GM18507 (cell line): ENCODE data around the gene LRMDA.

Experiments
- DNase-seq: peaks from one replicate; pipeline ENCODE4 v3.0.0; 2011; ENCODE audit warnings: low read depth; ENCODE audit not compliant: insufficient read length; ENCODE audit errors: extremely low spot score
- FAIRE-seq: peaks from 2 replicates; lab custom pipeline; 2011; peaks lifted over from hg19 to GRCh38; lab: Jason Lieb, UNC

LRMDA gene

DNA sequence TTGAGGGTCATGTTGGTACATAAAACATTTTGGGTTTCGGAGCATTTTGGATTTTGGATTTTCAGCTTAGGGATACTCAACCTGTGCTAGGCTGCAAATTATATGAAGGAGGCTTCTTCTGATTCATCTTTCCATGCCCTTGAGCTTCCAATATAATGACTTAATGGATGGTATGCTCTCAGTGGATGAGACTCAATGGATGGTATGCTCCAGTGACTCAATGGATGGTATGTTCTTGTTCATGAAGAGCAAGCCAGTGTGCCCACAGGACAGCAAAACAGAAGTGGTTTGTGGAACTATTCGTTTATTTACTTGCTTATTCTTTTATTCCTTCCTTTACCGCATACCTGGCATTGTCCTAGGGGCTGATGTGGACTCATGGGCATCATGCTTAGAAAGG, 969.6 kb downstream of the LRMDA start:
- DNase-seq (no peak), FAIRE-seq (no peak)

DNA sequence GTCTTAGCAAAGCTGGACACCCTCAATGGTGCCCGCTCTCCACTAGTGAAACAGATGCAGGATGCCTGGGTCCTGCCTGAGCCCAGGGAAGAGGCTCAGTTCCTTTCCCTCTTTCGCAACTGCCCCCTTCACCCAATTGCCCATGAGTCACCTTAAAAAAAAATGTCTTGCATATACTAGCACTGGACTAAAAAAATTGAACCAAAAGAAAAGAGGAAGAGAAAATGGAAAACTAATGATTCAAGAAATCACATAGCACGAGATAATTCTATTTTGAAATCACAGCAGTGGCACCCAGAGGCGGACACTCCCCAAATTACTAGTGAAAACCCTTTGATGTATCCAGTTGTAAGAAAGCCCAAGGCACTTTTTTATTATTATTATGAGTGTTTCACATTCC, 972.5 kb downstream of the LRMDA start:
- FAIRE-seq = no peak
- DNase-seq = no peak

GRCh38 chr10:76404531-76404930, 973.1 kb downstream of the LRMDA start:
- DNase-seq (no peak), FAIRE-seq (no peak)

DNA sequence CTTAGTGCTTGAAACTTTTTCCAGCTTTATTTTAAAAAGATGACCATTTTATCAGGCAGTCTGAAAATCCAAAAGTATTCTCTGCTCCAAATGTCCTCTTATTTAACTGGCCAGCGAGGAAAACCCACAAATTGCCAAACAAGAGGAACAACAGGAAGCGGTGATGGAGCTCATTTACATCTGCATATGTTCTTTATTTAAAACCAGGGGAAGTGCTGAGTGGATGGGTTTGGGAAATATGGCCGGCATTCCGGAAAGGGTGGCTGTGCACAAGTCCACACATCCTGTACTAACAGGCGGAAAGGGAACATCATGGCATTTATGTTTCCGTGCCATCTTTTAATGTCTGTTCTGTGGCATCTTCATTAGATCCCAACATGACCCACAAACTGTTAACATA, 974.5 kb downstream of the LRMDA start:
- DNase-seq = no peak
- FAIRE-seq = no peak

GRCh38 chr10:76408646-76409045, 977.2 kb downstream of the LRMDA start:
- no peak for FAIRE-seq

DNA sequence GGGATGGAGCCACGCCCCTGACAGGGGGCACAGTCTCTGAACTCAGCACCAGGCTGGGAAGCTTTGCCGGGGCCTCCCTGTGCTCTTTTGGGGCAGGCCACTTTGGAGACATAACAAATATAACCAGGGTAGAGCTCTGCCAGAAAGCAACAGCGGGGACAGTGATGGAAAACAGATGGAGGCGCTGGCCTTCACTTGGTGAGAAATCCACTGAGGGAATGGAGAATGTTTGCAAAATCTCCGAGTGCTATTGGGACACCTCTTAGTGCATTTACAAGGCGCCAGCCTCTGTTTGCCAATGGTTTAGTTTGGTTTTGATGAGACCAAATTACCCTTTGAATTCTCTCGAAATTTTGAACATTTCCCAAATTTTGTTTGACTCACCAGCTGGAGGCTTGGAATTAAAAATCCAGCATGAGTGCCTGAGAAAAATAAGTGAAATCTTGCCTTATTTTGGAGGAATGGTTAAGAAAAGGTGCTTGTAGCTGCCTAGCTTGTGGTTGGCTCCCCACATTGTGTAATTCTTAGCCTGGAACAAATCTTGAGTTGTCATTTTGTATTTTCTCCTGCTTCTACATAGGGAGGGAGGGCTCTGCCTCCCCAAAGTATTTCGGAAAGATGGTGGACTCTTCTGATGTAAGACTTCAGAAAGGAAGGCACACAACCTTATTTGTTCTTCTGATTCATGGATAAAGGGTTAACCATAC, 980.5 kb downstream of the LRMDA start:
- DNase-seq (no peak), FAIRE-seq (no peak)

More at GRCh38 chr10:76408646-76409045, 977.2 kb downstream of the LRMDA start:
- no peak for DNase-seq

DNA sequence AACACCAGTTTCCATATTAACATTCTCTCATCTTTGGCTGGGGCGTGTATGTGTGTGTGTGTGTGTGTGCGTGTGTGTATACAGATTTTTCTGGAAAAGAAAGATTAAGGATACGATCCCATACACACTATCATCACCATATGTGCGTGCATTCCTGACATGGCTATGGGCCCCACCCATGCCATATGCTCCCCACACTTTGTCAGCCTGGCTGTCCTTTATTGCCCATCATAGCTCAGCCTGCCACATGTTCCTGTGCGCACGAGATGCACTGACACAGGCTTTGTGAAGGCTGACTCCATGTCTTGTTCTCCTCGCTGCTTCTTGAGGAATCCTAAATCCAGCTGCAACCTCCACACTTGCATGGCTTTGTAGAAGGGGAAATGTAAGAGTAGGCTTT, 984.1 kb downstream of the LRMDA start:
- FAIRE-seq = no peak
- no peak for DNase-seq

DNA sequence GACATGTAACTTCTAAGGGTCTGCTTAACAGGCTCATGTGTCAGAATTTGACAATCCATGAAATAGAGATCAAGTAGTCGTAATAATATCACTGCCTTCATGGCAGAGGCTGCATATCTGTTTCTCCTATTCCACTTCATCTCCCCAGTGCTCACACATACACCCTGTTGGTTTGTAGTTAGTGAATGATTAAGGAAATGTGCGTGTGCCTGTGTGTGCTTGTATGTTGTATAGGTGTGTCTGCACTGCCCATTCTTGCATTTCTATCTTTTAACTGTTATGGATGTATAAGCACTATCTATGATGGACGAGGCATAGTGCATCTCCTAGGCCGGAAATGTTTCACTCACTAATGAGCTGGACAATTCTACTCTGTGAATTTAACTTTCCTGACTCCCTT, 985.2 kb downstream of the LRMDA start:
- FAIRE-seq (no peak), DNase-seq (no peak)

DNA sequence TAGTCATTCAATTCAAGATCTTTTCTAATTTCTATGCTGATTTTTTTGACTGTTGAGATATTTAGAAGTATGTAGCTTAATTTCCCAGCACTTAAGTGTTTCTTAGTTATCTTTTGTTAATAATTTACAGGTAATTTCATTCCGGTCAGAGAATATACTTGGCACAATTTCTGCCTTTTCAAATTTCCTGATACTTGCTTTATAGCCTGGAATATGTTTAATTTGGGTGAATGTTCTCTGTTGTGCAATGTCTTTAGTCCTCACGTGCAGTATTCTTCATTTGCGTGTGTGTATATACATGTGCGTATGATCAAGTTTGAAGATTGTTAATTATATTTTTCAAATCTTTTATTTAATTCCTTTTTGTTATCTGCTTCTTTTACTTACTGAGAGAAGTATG, 989.3 kb downstream of the LRMDA start:
- DNase-seq = no peak
- no peak for FAIRE-seq

DNA sequence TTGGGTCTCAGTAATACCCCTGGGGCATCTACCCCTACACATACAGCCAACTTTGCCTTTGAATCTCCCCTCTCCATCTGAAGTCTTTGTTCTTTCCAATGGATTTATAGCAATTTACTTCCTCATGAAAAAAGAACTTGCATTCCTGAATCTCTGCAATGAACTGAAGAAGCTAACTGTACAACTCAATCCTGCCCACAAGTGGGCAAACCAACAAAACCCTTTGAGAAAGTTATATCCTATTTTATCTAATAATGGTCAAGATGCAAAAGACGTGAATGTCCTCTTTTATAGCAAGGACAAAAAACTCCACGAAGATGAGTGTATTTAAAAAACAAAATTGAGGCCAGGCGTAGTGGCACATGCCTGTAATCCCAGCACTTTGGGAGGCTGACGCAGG, 991.3 kb downstream of the LRMDA start:
- DNase-seq (no peak), FAIRE-seq (no peak)

DNA sequence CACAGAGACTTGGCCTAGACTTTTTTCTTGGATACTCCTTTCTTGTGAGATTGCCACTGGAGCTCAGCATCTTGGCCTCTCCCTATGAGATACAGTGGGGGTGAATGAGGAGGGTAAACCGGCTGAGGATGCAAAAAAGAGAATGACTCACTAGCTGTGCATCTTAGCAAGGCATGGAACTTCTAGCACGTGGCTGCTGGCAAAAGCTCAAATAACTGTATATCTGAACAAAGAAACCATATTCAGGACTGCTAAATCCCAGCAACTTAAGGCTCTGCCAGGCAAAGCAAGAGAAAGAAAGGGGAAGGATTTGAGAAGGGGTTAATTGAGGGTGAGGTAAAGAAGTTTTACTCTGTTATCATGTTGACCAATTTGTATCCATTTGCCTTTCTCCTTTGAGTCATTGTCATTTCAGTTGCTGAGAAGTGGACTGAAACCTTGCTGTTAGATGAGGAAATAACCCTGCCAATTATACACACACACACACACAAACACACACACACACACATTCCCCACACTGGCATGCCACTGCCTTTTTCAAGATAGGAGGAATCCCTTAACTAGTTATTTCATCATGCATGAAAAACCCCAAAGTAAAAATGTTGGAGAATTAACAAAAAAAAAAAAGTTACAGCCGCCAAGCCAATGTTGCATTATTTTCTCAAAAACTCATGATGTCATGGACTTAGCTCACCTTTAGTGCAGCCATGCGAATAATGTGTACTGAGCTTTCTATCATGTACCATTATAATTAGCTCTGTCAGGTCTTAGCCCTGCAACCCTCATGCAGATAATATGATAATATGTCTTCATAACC, 997.3 kb downstream of the LRMDA start:
- FAIRE-seq (no peak), DNase-seq (no peak)

- FAIRE-seq (no peak), DNase-seq (no peak)
Measured at GRCh38 chr10:76429368-76430060, 998.1 kb downstream of the LRMDA start.

GRCh38 chr10:76430061-76430645, 998.7 kb downstream of the LRMDA start:
- FAIRE-seq (no peak), DNase-seq (no peak)

- no peak for FAIRE-seq
- DNase-seq = no peak
Measured at GRCh38 chr10:76432016-76433012, 1000.9 kb downstream of the LRMDA start.

DNA sequence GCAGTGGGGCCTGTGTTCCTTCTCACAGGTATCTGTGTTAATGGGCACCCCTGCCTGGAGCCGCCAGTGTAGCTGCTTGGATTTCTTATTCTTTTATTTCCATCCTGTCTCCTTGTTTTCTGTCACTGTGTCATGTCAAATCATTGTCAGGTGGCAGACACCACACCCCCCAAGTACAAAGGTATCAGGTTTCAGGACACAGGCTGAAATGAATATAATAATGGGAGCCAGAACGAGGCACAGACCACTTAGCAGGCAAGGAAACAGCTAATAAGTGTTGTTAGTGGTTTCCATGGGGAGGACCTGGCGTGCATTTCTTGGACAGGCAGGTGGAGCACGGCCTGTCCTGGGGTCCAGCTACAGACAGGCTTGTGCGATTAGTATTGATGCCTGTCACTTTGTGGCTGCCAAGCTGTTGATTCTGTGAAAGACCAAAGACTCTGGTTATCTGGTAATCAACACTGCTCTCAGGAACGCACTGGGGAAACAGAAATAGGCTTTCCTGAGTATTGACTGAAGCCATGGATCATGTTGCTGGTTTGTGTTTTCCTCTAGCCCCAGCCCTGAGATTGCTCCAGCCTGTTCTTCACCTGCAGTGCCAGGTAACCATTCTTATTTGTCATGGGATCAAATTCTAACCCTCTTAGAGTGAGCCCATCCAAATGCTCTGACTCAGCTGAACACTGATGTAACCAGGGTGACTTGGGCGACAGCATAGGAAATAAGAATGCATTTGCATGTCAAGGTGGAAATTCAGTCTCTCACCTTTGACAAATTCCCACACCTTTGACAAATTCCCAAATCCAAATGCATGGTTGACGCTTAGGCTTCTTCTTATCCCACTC, 1002.0 kb downstream of the LRMDA start:
- DNase-seq (no peak), FAIRE-seq (no peak)

DNA sequence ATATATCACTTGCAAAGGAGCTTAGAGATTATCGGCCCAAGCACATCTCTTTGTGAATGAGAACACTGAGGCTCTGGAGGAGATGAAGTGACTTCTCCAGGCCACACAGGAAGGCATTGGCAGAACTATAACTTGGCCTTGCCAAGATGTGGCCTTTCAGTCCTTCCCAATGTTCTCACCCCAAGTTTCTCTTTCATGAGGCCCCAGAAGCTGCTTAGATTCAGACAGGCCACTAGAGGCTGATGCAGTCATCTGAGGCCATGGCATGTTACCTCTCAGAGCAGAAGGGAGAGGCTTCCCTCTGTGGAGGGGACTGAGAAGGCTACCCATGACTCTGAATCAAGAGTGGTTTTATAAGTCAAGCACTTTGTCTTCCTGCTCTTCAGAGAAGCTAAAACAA, 1003.7 kb downstream of the LRMDA start:
- no peak for DNase-seq

DNA sequence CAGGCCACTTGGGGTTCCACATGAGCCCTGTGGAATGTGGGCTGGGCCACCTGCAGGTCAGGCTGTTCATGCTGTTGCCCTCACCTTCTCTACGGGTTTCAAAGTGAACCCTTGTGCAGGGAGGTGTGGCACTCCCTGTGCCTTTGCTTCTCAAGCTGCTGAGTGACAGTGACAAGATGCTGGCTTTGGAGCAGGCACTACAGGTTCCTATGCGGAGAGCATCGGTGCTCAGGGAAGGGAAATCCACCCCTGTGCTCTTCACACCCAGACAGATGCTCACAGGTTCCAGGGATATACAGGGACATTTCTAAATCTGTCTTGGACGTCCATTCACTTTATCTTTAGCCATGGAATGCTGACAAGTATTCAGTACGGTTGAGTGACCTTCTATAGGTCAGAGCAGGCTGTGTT, 1005.0 kb downstream of the LRMDA start:
- FAIRE-seq = no peak
- DNase-seq = no peak

More for the DNA sequence above, 1003.7 kb downstream of the LRMDA start:
- no peak for FAIRE-seq

GRCh38 chr10:76436981-76437380, 1005.6 kb downstream of the LRMDA start:
- DNase-seq (no peak), FAIRE-seq (no peak)
